K562 (cell line): ENCODE results near the gene TIMP3. TPM values are rescaled to one million over a fixed set of nuclear protein-coding genes. Genes with fewer than 3 reads are reported as not detected.

Experiments used
- ATAC-seq: fragments of 200-7000 bp; cut with Tn5 transposase; 3 replicates; pipeline ENCODE4 v1.9.1; 2020; ENCODE audit warnings: moderate library complexity
- BruUV-seq: library from RNA; stranded (reverse); fragments of 400-500 nt; replicated peaks from 2 replicates; lab custom pipeline; 2021; lab: Mats Ljungman, UMichigan
- CTCF ChIA-PET: fragments of 300-600 bp; formaldehyde crosslinking; extraction: SDS; loops from one replicate; lab custom pipeline; 2021; ENCODE audit warnings: low intra/inter-chr PET ratio; lab: Yijun Ruan, JAX
- POLR2A ChIA-PET: fragments of 300-600, 350-650 bp; sonication (Branson Sonifier 250); formaldehyde crosslinking; extraction: SDS; loops from one replicate; lab custom pipeline; 2021; ENCODE audit warnings: antibody characterized with exemption, inconsistent platforms; lab: Yijun Ruan, JAX
- DNase-seq, 4 experiments: peaks; one replicate each; pipeline versions ENCODE4 v3.0.0 to v3.0.0-alpha.2; 2011 to 2018; ENCODE audit warnings: low spot score in 3 of 4, mixed read lengths in 3 of 4; ENCODE audit errors: extremely low read depth in 1 of 4
- FAIRE-seq: peaks from 2 replicates; lab custom pipeline; 2011; peaks lifted over from hg19 to GRCh38; lab: Jason Lieb, UNC
- H2AFZ ChIP-seq: 2 replicates; pipeline ENCODE4 v1.6.0; 2011; ENCODE audit warnings: low read depth, low read length, control low read depth, inconsistent platforms
- H3K27ac ChIP-seq: fragments of 200-600 bp; 3 replicates; pipeline ENCODE4 v1.8.0; 2011; ENCODE audit warnings: low read depth, mild to moderate bottlenecking, control low read depth, inconsistent platforms, low read length, moderate library complexity, mixed read lengths; ENCODE audit errors: extremely low read depth
- H3K27me3 ChIP-seq, 2 experiments: fragments of 300-600 bp in 1 of 2; 2 replicates in 1 of 2; 3 replicates in 1 of 2; pipeline versions ENCODE4 v1.6.0 to v1.8.0; 2011; ENCODE audit warnings: inconsistent platforms in 2 of 2, low read length in 2 of 2, mild to moderate bottlenecking in 1 of 2, mixed read lengths in 1 of 2, moderate library complexity in 1 of 2; ENCODE audit not compliant: control insufficient read depth in 2 of 2, insufficient read depth in 2 of 2
- H3K36me3 ChIP-seq: fragments of 300-600 bp; 3 replicates; pipeline ENCODE4 v1.8.0; 2011; ENCODE audit warnings: mild to moderate bottlenecking, low read length, inconsistent platforms; ENCODE audit not compliant: control insufficient read depth, insufficient read depth
- H3K4me1 ChIP-seq, 2 experiments: fragments of 200-600 bp in 1 of 2; replicated peaks in 1 of 2; 2 replicates in 1 of 2; 3 replicates in 1 of 2; pipeline versions ENCODE4 v1.5.1 to v1.8.0; 2011; ENCODE audit warnings: inconsistent platforms in 2 of 2, low read length in 2 of 2, mild to moderate bottlenecking in 1 of 2, mixed read lengths in 1 of 2, moderate library complexity in 1 of 2; ENCODE audit not compliant: control insufficient read depth in 2 of 2, insufficient read depth in 2 of 2
- H3K4me2 ChIP-seq: 2 replicates; pipeline ENCODE4 v1.6.1; 2011; ENCODE audit warnings: low read length, control low read depth, inconsistent platforms, mixed read lengths; ENCODE audit not compliant: insufficient read depth
- H3K4me3 ChIP-seq: fragments of 200-600 bp; sonication (generic), shearing (Covaris generic); 2 replicates; pipeline ENCODE4 v1.5.1; 2016; ENCODE audit warnings: control low read depth, inconsistent platforms
- H3K79me2 ChIP-seq: fragments of 200-600 bp; 3 replicates; pipeline ENCODE4 v1.8.0; 2011; ENCODE audit warnings: low read length, inconsistent platforms; ENCODE audit not compliant: control insufficient read depth, insufficient read depth
- H3K9ac ChIP-seq, 2 experiments: 2 replicates each; pipeline versions ENCODE4 v1.6.0 to v1.6.1; 2011; ENCODE audit warnings: low read depth in 2 of 2, low read length in 2 of 2, control low read depth in 1 of 2, inconsistent platforms in 1 of 2, mild to moderate bottlenecking in 1 of 2, mixed read lengths in 1 of 2; ENCODE audit not compliant: insufficient read depth in 1 of 2
- H3K9me1 ChIP-seq: one replicate; pipeline ENCODE4 v1.6.0; 2011; ENCODE audit warnings: inconsistent platforms, mild to moderate bottlenecking, low read length, moderate library complexity; ENCODE audit not compliant: control insufficient read depth, insufficient read depth
- H3K9me3 ChIP-seq: replicated peaks from 2 replicates; pipeline ENCODE4 v1.5.1; 2011; ENCODE audit warnings: low read depth, low read length, inconsistent platforms; ENCODE audit not compliant: control insufficient read depth, insufficient read depth
- H4K20me1 ChIP-seq: replicated peaks from 2 replicates; pipeline ENCODE4 v1.6.1; 2011; ENCODE audit warnings: low read length, inconsistent platforms, mixed read lengths; ENCODE audit not compliant: control insufficient read depth, insufficient read depth
- BRCA1 ChIP-seq, 2 experiments: fragments of 450-650 bp in 1 of 2; sonication (generic) in 1 of 2; formaldehyde crosslinking in 1 of 2; IDR thresholded peaks; 2 replicates each; pipeline versions ENCODE4 v1.5.0 to v1.6.1; 2017 to 2020; ENCODE audit warnings: mild to moderate bottlenecking in 1 of 2, missing genetic modification reagents in 1 of 2
- DEAF1 ChIP-seq: fragments of 450-650 bp; formaldehyde crosslinking; IDR thresholded peaks from 2 replicates; pipeline ENCODE4 v1.4.0; 2020; ENCODE audit warnings: mild to moderate bottlenecking, moderate library complexity
- E2F5 ChIP-seq: sonication (generic); formaldehyde crosslinking; IDR thresholded peaks from 2 replicates; pipeline ENCODE4 v1.8.0; 2022; ENCODE audit warnings: mild to moderate bottlenecking, missing genetic modification reagents
- KDM4B ChIP-seq, 2 experiments: fragments of 450-650 bp in 1 of 2; sonication (generic) in 1 of 2; IDR thresholded peaks; 2 replicates each; pipeline ENCODE4 v1.6.1; 2016 to 2017; ENCODE audit warnings: borderline replicate concordance in 2 of 2, antibody characterized with exemption in 1 of 2, low read depth in 1 of 2, mild to moderate bottlenecking in 1 of 2
- LCOR ChIP-seq: sonication (generic); formaldehyde crosslinking; IDR thresholded peaks from 2 replicates; pipeline ENCODE4 v1.8.0; 2022; ENCODE audit warnings: mild to moderate bottlenecking, missing genetic modification reagents
- MBD1 ChIP-seq: fragments of 250-450 bp; sonication (Bioruptor Pico); IDR thresholded peaks from 2 replicates; pipeline ENCODE4 v1.8.0; 2022; ENCODE audit warnings: inconsistent platforms
- MTF1 ChIP-seq: fragments of 250-450 bp; sonication (Bioruptor Pico); IDR thresholded peaks from 2 replicates; pipeline ENCODE4 v1.9.0; 2021; ENCODE audit warnings: moderate library complexity, mild to moderate bottlenecking, inconsistent platforms, borderline replicate concordance
- MYC ChIP-seq, 2 experiments: fragments of 250-450 bp in 1 of 2; sonication (Bioruptor Pico) in 1 of 2; IDR thresholded peaks; 2 replicates each; pipeline versions ENCODE4 v1.5.1 to v1.6.1; 2012 to 2021; ENCODE audit warnings: low read depth in 2 of 2, borderline replicate concordance in 1 of 2, improper control_type of control experiment in 1 of 2, low read length in 1 of 2, mild to moderate bottlenecking in 1 of 2, moderate library complexity in 1 of 2
- NR3C1 ChIP-seq: sonication (generic); formaldehyde crosslinking; IDR thresholded peaks from 2 replicates; pipeline ENCODE4 v1.8.1; 2022; ENCODE audit warnings: missing genetic modification reagents
- NRF1 ChIP-seq, 2 experiments: fragments of 450-650 bp; IDR thresholded peaks in 1 of 2; conservative IDR thresholded peaks in 1 of 2; 2 replicates each; pipeline ENCODE4 v1.6.1; 2014; ENCODE audit warnings: mild to moderate bottlenecking in 2 of 2
- POLR2AphosphoS2 ChIP-seq: IDR thresholded peaks from 2 replicates; pipeline ENCODE4 v1.6.1; 2012; ENCODE audit warnings: low read length, improper control_type of control experiment
- SRF ChIP-seq, 2 experiments: fragments of 250-450, 450-650 bp in 1 of 2; sonication (Bioruptor Pico) in 1 of 2; sonication (generic) in 1 of 2; formaldehyde crosslinking; IDR thresholded peaks; 2 replicates each; pipeline versions ENCODE4 v1.5.0 to v1.5.1; 2020 to 2022; ENCODE audit warnings: mild to moderate bottlenecking in 1 of 2, missing genetic modification reagents in 1 of 2
- TEAD2 ChIP-seq: fragments of 450-650 bp; IDR thresholded peaks from 2 replicates; pipeline ENCODE4 v1.6.1; 2016; ENCODE audit warnings: missing genetic modification characterization, control low read depth, missing compliant biosample characterization
- ZNF165 ChIP-seq: fragments of 250-450 bp; sonication (Bioruptor Pico); IDR thresholded peaks from 2 replicates; pipeline ENCODE4 v1.4.0; 2020; ENCODE audit warnings: borderline replicate concordance
- ZNF644 ChIP-seq: fragments of 200-800 bp; sonication (Bioruptor generic); IDR thresholded peaks from 2 replicates; pipeline ENCODE4 v1.6.1; 2016; ENCODE audit warnings: low read depth, missing genetic modification characterization, missing compliant biosample characterization
- WGBS: fragments of 100-300 bp; shearing (Covaris generic); methylation state at CpG from one replicate; pipeline ENCODE4 v1.1.6; 2016; ENCODE audit warnings: low coverage, mixed read lengths; ENCODE audit not compliant: insufficient coverage; ENCODE audit errors: missing lambda C conversion rate; 5-methylcytosine and 5-hydroxymethylcytosine counted together
- in situ Hi-C: fragments of 300-500 bp; cut with MboI; formaldehyde crosslinking; loops from 4 replicates; pipeline ENCODE4 v1.15.0; 2018; ENCODE audit warnings: inconsistent platforms, mixed read lengths
- intact Hi-C: fragments of 100-400 bp; cut with micrococcal nuclease; formaldehyde crosslinking; loops from 2 replicates; pipeline ENCODE4 v1.14.2; 2022
- polyA plus RNA-seq, 8 experiments: library from polyadenylated mRNA; depleted of rRNA in 4 of 8; stranded (reverse) in 5 of 8; unstranded in 3 of 8; fragments of >200 nt; fragmentation: Nextera tagmentation in 2 of 8; fragmentation: Illumina TruSeq in 1 of 8; extraction: Ambion mirVana in 2 of 8; extraction: Trizol in 1 of 8; gene quantifications; 2 replicates each; pipeline versions ENCODE4 v1.2.1 to v1.2.3, GENCODE V29; 2011 to 2014; ENCODE audit warnings: inconsistent platforms in 1 of 8, missing spikeins in 1 of 8
- total RNA-seq, 7 experiments: library from RNA; depleted of rRNA in 6 of 7; stranded (reverse); fragments of >200 nt in 6 of 7; fragmentation: Illumina TruSeq in 2 of 7; extraction: Trizol in 2 of 7; gene quantifications; 2 replicates each; pipeline versions ENCODE4 v1.2.1 to v1.2.3, GENCODE V29; 2011 to 2021; ENCODE audit warnings: low replicate concordance in 1 of 7

The TIMP3 gene
- total and polyA plus RNA-seq, 9 of the 15 experiments (the other 6 are each of a cell fraction or from before 2014, with no cell fraction given): 0.07 to 0.73 (median 0.18) TPM

GRCh38 chr22:32808038-32808445 lies 6.5 kb downstream of the TIMP3 start (continued):
- TF ChIP-seq SRF (CRISPR knock-in tag; IDR thresholded peaks at IDR 0.05) (no peak), NR3C1 (CRISPR knock-in tag) (no peak), MTF1 (no peak), MYC (IDR thresholded peaks at IDR 0.05; ENCODE audit: low read depth, low read length) (no peak), MYC (CRISPR knock-in tag; IDR thresholded peaks at IDR 0.05; ENCODE audit: borderline replicate concordance, low read depth) (no peak)

GRCh38 chr22:32809786-32810554 lies 8.5 kb downstream of the TIMP3 start:
- WGBS: 3% methylated on average over 3 of the region's 6 CpGs
- in situ Hi-C loops: loop anchor here (10.0 kb wide), 1 partner anchor 165 kb away; no protein-coding TSS in a partner anchor
- TF ChIP-seq ZNF644 (tag): no peak
- TF ChIP-seq NRF1 (conservative IDR thresholded peaks at IDR 0.05 in 1 of 2, IDR thresholded peaks at IDR 0.05 in 1 of 2): no peak
- TF ChIP-seq TEAD2 (tag): no peak
- TF ChIP-seq DEAF1 (CRISPR knock-in tag): no peak
- TF ChIP-seq ZNF165 (CRISPR knock-in tag): no peak
- no peak for TF ChIP-seq MBD1 (CRISPR knock-in tag)
- no peak for TF ChIP-seq KDM4B (IDR thresholded peaks at IDR 0.05; ENCODE audit: borderline replicate concordance in 2 of 2, low read depth in 1 of 2)
- TF ChIP-seq E2F5 (CRISPR knock-in tag): no peak
- no peak for TF ChIP-seq BRCA1 (IDR thresholded peaks at IDR 0.05)
- no peak for TF ChIP-seq BRCA1 (CRISPR knock-in tag; IDR thresholded peaks at IDR 0.05)
- no peak for TF ChIP-seq POLR2AphosphoS2
- no peak for TF ChIP-seq LCOR (CRISPR knock-in tag)

More at GRCh38 chr22:32809786-32810554, 8.5 kb downstream of the TIMP3 start:
- H3K9ac ChIP-seq: no peak overlapping the region
- H3K27ac ChIP-seq: no peak overlapping the region
- ChIA-PET CTCF (no interaction called here), POLR2A (interaction anchor here (0.7 to 1.3 kb wide), 2 partner anchors 8 to 13 kb away, joined by 3 read pairs; partner anchors contain the start of gene TIMP3)
- no TSS peak for BruUV-seq
- no peaks in the 10 kb centered on the region for H3K36me3 ChIP-seq
- ATAC-seq (no peak), DNase-seq (no peak), FAIRE-seq (no peak)
- no peaks in the 10 kb centered on the region for H3K79me2 ChIP-seq
- H3K9me3 ChIP-seq: no peaks in the 10 kb centered on the region
- no peak overlapping the region for H3K4me3 ChIP-seq
- no peak overlapping the region for H3K4me2 ChIP-seq
- H3K9me1 ChIP-seq: no peaks in the 10 kb centered on the region
- no peak overlapping the region for H2AFZ ChIP-seq
- intact Hi-C loops: loop anchor here (10.0 kb wide), 1 partner anchor 175 kb away; no protein-coding TSS in a partner anchor
- H4K20me1 ChIP-seq: no peaks in the 10 kb centered on the region
- H3K4me1 ChIP-seq: no peaks in the 10 kb centered on the region
- H3K27me3 ChIP-seq: peaks cover 0 to 5% of the 10 kb centered on the region in 2 experiments; a peak in 1 of 5 replicates
